Esophagus squamous epithelium (tissue), 5 donors: ENCODE data around the gene TMEM165. TPM values are rescaled to one million over a fixed set of nuclear protein-coding genes. Genes with fewer than 3 reads are reported as not detected.

Source experiments
- DNase-seq: peaks from one replicate; lab custom pipeline; 2025; lab: John Stamatoyannopoulos, UW
- H3K27ac ChIP-seq, 4 donors: fragments of 200-600 bp; sonication (generic); one replicate each; pipeline ENCODE4 v1.5.1; 2016 to 2019; ENCODE audit warnings: mild to moderate bottlenecking in 1 of 4
- H3K27me3 ChIP-seq, 4 donors: fragments of 200-600 bp; sonication (generic); 1 replicate in 3 of 4; 2 replicates in 1 of 4; pipeline versions ENCODE4 v1.5.1 to v1.6.0; 2017 to 2021; ENCODE audit warnings: antibody characterized with exemption in 1 of 4
- H3K36me3 ChIP-seq, 3 donors: fragments of 200-600 bp; sonication (generic); one replicate each; pipeline ENCODE4 v1.5.1; 2016 to 2019
- H3K4me1 ChIP-seq, 3 donors: fragments of 200-600 bp; sonication (generic); one replicate each; pipeline ENCODE4 v1.5.1; 2017 to 2019
- H3K4me3 ChIP-seq, 4 donors: fragments of 200-600 bp; sonication (generic); 1 replicate in 3 of 4; 2 replicates in 1 of 4; pipeline ENCODE4 v1.5.1; 2016 to 2019; ENCODE audit warnings: mild to moderate bottlenecking in 2 of 4, moderate library complexity in 1 of 4
- H3K9me3 ChIP-seq, 3 donors: fragments of 200-600 bp; sonication (generic); one replicate each; pipeline ENCODE4 v1.5.1; 2016 to 2019
- CTCF ChIP-seq, 6 experiments: fragments of 450-650 bp in 4 of 6; fragments of 200-600 bp in 2 of 6; sonication (generic) in 2 of 6; IDR thresholded peaks; one replicate each; pipeline ENCODE4 v1.5.1; 2016 to 2019; ENCODE audit warnings: antibody characterized with exemption in 6 of 6, mild to moderate bottlenecking in 4 of 6, moderate library complexity in 4 of 6
- POLR2A ChIP-seq, 4 donors: fragments of 450-650 bp; IDR thresholded peaks; one replicate each; pipeline ENCODE4 v1.6.1; 2017; ENCODE audit warnings: antibody characterized with exemption in 4 of 4, mild to moderate bottlenecking in 4 of 4, moderate library complexity in 3 of 4
- WGBS, 2 donors: methylation state at CpG; one replicate each; pipeline ENCODE4 v1.1.5; 2018; 5-methylcytosine and 5-hydroxymethylcytosine counted together
- intact Hi-C: fragments of 100-400 bp; cut with DNase I; formaldehyde crosslinking; loops from one replicate; pipeline ENCODE4 v1.15.0; 2022
- total RNA-seq, 4 donors: library from RNA; depleted of rRNA; stranded (reverse); fragments of >200 nt; gene quantifications; one replicate each; pipeline ENCODE4 v1.1.0, GENCODE V29; 2016
- donor health status: DM: yes; HTN: yes; CAD: no.

Gene TMEM165
- total RNA-seq, 4 donors from 2014 or later: 136 to 276 (median 179) TPM

- Histone ChIP-seq H3K27me3 (no peaks in the 10 kb centered on the region), H3K36me3 (peaks cover 0 to 71% (median 6%) of the 10 kb centered on the region in 3 donors), H3K4me3 (no peak overlapping the region), H3K27ac (no peak overlapping the region), H3K9me3 (no peaks in the 10 kb centered on the region), H3K4me1 (peaks cover 0 to 53% (median 8%) of the 10 kb centered on the region in 3 donors)
- TF ChIP-seq CTCF (IDR thresholded peaks at IDR 0.05) (no peak), POLR2A (IDR thresholded peaks at IDR 0.05) (no peak)
- DNase-seq: no peak
- 88 to 90% methylated on average over 3 of the region's 3 CpGs for WGBS, 2 donors
- intact Hi-C loops: no loop called here
These were observed 9.3 kb downstream of the TMEM165 start for GRCh38 chr4:55405073-55405472.

GRCh38 chr4:55406545-55406944 lies 10.8 kb downstream of the TMEM165 start:
- intact Hi-C loops: no loop called here
- Histone ChIP-seq H3K36me3 (peaks cover 0 to 69% (median 6%) of the 10 kb centered on the region in 3 donors), H3K27me3 (no peaks in the 10 kb centered on the region), H3K27ac (no peak overlapping the region), H3K9me3 (no peaks in the 10 kb centered on the region), H3K4me1 (peaks cover 0 to 46% (median 6%) of the 10 kb centered on the region in 3 donors), H3K4me3 (no peak overlapping the region)
- TF ChIP-seq POLR2A (IDR thresholded peaks at IDR 0.05): no peak
- TF ChIP-seq CTCF (IDR thresholded peaks at IDR 0.05): no peak
- DNase-seq: no peak
- WGBS, 2 donors: 94 to 95% methylated on average over 2 of the region's 2 CpGs

DNA sequence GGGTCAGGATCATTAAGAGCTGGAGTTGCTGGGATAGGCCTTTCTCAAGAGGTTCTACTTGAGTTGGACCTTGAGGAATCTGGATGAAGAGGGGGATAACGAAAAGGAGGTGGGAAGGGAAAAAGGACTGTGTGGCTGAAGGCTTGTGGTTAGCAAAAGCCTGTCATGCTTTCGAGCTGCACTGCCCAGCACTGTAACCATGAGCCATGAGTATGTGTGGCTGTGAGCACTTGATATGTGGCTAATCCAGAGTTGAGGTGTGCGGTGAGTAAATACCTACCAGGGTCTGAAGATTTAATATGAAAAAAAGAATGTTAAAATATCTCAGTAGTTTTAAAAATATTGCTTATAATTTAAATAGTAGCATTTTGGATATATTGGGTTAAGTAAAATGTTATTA lies 11.4 kb downstream of the TMEM165 start:
- Histone ChIP-seq H3K4me3 (no peak overlapping the region), H3K9me3 (no peaks in the 10 kb centered on the region), H3K27ac (no peak overlapping the region), H3K27me3 (no peaks in the 10 kb centered on the region), H3K36me3 (peaks cover 0 to 71% (median 6%) of the 10 kb centered on the region in 3 donors), H3K4me1 (peaks cover 0 to 42% (median 4%) of the 10 kb centered on the region in 3 donors)
- WGBS, 2 donors: 83 to 86% methylated on average over 3 of the region's 3 CpGs
- DNase-seq: no peak
- TF ChIP-seq POLR2A (IDR thresholded peaks at IDR 0.05): no peak
- TF ChIP-seq CTCF (IDR thresholded peaks at IDR 0.05): no peak
- intact Hi-C loops: no loop called here

DNA sequence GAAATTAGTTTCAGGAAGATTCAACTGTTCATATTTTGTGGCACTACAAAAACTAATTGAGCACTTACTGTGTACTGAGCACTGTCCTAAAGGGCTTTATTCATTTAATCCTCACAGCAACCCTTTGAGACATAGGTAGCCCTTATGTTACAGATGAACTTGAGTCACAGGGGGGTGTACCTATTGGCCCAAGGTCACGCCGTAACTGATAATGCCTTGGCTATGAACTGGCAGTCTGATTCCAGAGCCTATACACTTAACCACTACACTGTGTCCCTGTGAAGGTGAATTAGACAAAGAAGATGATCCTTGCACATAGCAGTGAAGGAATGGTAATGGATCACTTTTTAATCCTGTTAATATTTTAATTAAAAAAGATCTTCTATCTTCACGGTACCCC lies 12.0 kb downstream of the TMEM165 start:
- Histone ChIP-seq H3K36me3 (peaks cover 0 to 76% (median 6%) of the 10 kb centered on the region in 3 donors), H3K27ac (no peak overlapping the region), H3K9me3 (no peaks in the 10 kb centered on the region), H3K4me1 (peaks cover 0 to 42% (median 4%) of the 10 kb centered on the region in 3 donors), H3K4me3 (no peak overlapping the region), H3K27me3 (no peaks in the 10 kb centered on the region)
- 51 to 54% methylated on average over 3 of the region's 3 CpGs for WGBS, 2 donors
- no peak for DNase-seq
- no peak for TF ChIP-seq CTCF (IDR thresholded peaks at IDR 0.05)
- TF ChIP-seq POLR2A (IDR thresholded peaks at IDR 0.05): no peak
- intact Hi-C loops: no loop called here

DNA sequence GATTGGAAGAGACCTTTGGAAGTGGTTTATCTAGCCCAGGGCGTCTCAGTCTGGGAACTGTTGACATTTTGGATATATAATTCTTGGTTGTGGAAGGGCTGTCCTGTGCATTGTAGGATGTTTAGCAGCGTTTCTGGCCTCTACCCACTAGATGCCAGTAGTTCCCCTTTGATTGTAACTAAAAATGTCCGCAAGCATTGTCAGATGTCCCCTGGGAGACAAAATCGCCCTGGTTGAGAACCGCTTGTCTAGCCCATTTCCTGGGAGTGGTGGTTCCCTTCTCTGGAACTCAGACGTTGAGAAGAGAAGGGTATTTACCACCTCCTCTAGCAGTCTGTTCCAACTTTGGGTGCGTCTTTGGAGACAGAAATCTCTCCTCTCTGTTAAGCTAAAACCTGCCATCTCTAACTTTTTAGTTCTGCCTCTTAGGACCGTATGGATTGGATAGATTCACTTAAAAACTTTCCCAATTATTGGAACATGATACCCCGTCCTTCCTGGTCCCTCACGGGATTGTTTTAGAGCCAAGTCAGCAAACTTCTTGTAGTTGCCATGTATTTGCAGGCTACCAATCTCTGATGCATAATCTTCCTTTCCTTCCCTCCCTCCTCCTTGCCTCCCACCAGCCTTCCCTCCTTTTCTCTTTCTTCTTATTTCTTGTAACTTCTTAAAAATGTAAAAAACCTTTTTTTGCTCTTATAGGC lies 13.9 kb downstream of the TMEM165 start:
- no peak for DNase-seq
- Histone ChIP-seq H3K27ac (no peak overlapping the region), H3K4me1 (peaks cover 0 to 42% (median 4%) of the 10 kb centered on the region in 3 donors), H3K4me3 (no peak overlapping the region), H3K36me3 (peaks cover 0 to 76% (median 8%) of the 10 kb centered on the region in 3 donors), H3K9me3 (no peaks in the 10 kb centered on the region), H3K27me3 (no peaks in the 10 kb centered on the region)
- 56% methylated on average over 10 of the region's 10 CpGs for WGBS, 2 donors
- TF ChIP-seq CTCF (IDR thresholded peaks at IDR 0.05): no peak
- TF ChIP-seq POLR2A (IDR thresholded peaks at IDR 0.05): no peak
- intact Hi-C loops: no loop called here
